ENCODE results near the gene ARIH2.
A peak's percentile ranks its signal among the peaks of the same experiment; 100 is the strongest.
"Not testable (repeated sequence)": the region's sequence is repeated elsewhere in the genome, so short reads cannot be mapped to it uniquely, and the experiment has no call there.

The ARIH2 gene

GRCh38 chr3:49005998-49006397 lies 87.4 kb downstream of the ARIH2 start:
- no peak for DNase-seq

- DNase-seq: no peak
Measured at GRCh38 chr3:49006408-49007067, 87.9 kb downstream of the ARIH2 start.

- peak; percentile 89 for DNase-seq
Measured at GRCh38 chr3:49007068-49007770, 88.6 kb downstream of the ARIH2 start, which contains the start of gene WDR6. WDR6 (plus strand) TSS chr3:49007391; CDS start chr3:49007432, 41 bp downstream.

GRCh38 chr3:49007771-49008528 lies 89.3 kb downstream of the ARIH2 start:
- peak; percentile 43 for DNase-seq

- DNase-seq: not testable (repeated sequence)
Measured at GRCh38 chr3:49008627-49009026, 90.0 kb downstream of the ARIH2 start.

- no peak for DNase-seq
Measured at GRCh38 chr3:49009396-49009795, 90.8 kb downstream of the ARIH2 start.

GRCh38 chr3:49012441-49013017 lies 93.9 kb downstream of the ARIH2 start:
- no peak for DNase-seq

GRCh38 chr3:49013113-49013737 lies 94.6 kb downstream of the ARIH2 start:
- no peak for DNase-seq

- no peak for DNase-seq
Measured at GRCh38 chr3:49013738-49014660, 95.4 kb downstream of the ARIH2 start.

- DNase-seq: no peak
Measured at GRCh38 chr3:49015072-49015471, 96.4 kb downstream of the ARIH2 start.

GRCh38 chr3:49015765-49016164 lies 97.1 kb downstream of the ARIH2 start:
- no peak for DNase-seq

- no peak for DNase-seq
Measured at GRCh38 chr3:49016414-49017228, 98.0 kb downstream of the ARIH2 start.

- DNase-seq: no peak
Measured at GRCh38 chr3:49017229-49017970, 98.8 kb downstream of the ARIH2 start.

GRCh38 chr3:49017971-49018706 lies 99.5 kb downstream of the ARIH2 start, which contains the start of gene DALRD3:
DALRD3 (minus strand) TSS chr3:49018580; CDS start chr3:49018564, 16 bp downstream.
- DNase-seq: peak; percentile 63

- no peak for DNase-seq
Measured at GRCh38 chr3:49018707-49019006, 100.0 kb downstream of the ARIH2 start.

GRCh38 chr3:49019941-49020329 lies 101.3 kb downstream of the ARIH2 start:
- no peak for DNase-seq

GRCh38 chr3:49020330-49021212 lies 101.9 kb downstream of the ARIH2 start:
- no peak for DNase-seq

- peak; percentile 91 for DNase-seq
Measured at GRCh38 chr3:49021213-49021812, 102.7 kb downstream of the ARIH2 start.
